ENCODE results near the gene LCE3A. TPM values are rescaled to one million over a fixed set of nuclear protein-coding genes. Genes with fewer than 3 reads are reported as not detected.

The LCE3A gene
- total and polyA plus RNA-seq, 4 donors: not detected

DNA sequence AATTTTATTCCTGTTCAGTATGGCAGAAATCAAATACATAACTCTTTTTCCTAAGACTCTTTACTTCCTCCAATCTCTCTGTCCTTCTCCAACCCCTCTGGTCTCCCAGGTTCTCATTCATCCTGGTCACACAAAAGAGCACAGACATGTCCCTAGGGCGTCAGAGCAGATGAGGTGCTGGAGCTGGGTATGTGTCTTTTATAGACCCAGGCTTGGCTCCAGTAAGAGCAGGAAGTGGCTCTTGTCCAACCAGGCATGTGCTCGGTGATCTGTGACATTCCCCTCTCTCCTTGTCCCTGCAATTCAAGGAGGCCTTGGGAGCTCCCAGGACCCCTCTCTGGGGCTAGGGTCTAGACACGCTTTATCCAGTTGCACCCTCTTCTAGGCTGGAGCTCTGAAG, 22.2 kb upstream of the LCE3A start:
- ATAC-seq (ENCODE audit: low FRiP score): no peak
- WGBS, 2 donors: 36 to 41% methylated on average over 3 of the region's 3 CpGs

DNA sequence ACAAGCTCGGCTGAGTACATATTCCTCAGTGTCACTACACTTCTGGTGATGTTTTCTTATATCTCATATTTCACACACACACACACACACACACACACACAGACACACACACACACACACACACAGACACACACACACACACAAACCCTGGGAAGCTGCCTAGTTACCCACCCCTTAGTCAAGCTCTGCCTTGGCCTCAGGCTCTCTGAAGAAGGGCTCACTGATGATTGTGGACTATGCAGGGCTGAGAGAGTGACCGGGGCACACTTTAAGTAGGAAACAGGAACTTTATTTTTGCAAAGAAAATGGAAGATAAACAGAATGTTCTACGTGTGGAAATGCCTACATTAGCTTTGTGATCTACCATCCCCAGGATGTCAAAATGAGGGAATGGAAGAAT, 21.0 kb upstream of the LCE3A start:
- DNase-seq (no peak), ATAC-seq (ENCODE audit: low FRiP score) (no peak)
- no peak overlapping the region for H3K27ac ChIP-seq (ENCODE audit: low read depth in 1 of 2, low read length in 2 of 2)
- no peaks in the 10 kb centered on the region for H3K27me3 ChIP-seq (ENCODE audit: control insufficient read depth in 1 of 2, insufficient read depth in 2 of 2, low read length in 1 of 2)
- WGBS, 2 donors: 35 to 41% methylated on average over 3 of the region's 3 CpGs
- H3K9me3 ChIP-seq (ENCODE audit: control insufficient read depth, low read length): peaks cover 3% of the 10 kb centered on the region
- no peaks in the 10 kb centered on the region for H3K4me1 ChIP-seq (ENCODE audit: control insufficient read depth in 1 of 2, insufficient read depth in 2 of 2, low read length in 2 of 2)
- no peak overlapping the region for H3K4me3 ChIP-seq (ENCODE audit: low read length in 2 of 2)
- intact Hi-C loops (cut with DNase I): no loop called here
- no peaks in the 10 kb centered on the region for H3K36me3 ChIP-seq (ENCODE audit: control insufficient read depth in 1 of 2, insufficient read depth in 2 of 2, low read length in 1 of 2)

More for the DNA sequence above, 22.2 kb upstream of the LCE3A start:
- Histone ChIP-seq H3K27ac (ENCODE audit: low read depth in 1 of 2, low read length in 2 of 2) (no peak overlapping the region), H3K4me3 (ENCODE audit: low read length in 2 of 2) (no peak overlapping the region), H3K36me3 (ENCODE audit: control insufficient read depth in 1 of 2, insufficient read depth in 2 of 2, low read length in 1 of 2) (no peaks in the 10 kb centered on the region), H3K27me3 (ENCODE audit: control insufficient read depth in 1 of 2, insufficient read depth in 2 of 2, low read length in 1 of 2) (no peaks in the 10 kb centered on the region), H3K4me1 (ENCODE audit: control insufficient read depth in 1 of 2, insufficient read depth in 2 of 2, low read length in 2 of 2) (no peaks in the 10 kb centered on the region), H3K9me3 (ENCODE audit: control insufficient read depth, low read length) (peaks cover 2% of the 10 kb centered on the region)
- intact Hi-C loops (cut with DNase I): no loop called here
- no peak for DNase-seq

DNA sequence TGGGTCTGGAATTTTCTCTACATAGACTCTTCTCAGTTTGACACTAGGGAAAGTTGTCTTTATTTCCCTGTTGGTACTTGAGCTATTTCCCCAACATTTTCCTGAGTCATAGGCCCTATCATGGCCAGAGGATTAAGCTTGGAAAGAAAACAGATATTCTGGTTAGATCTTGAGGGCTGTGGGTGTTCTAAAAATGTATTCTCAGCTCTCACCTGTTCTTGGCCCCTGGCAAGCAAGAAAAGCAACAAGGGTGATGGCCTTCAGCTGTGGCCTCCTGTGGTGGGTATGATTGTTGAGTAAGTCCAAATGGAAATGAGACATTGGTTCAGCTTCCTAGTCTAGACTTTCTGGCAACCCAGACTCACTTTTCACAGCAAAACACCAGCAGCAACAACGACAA, 17.4 kb upstream of the LCE3A start:
- no peak for DNase-seq
- no peaks in the 10 kb centered on the region for H3K36me3 ChIP-seq (ENCODE audit: control insufficient read depth in 1 of 2, insufficient read depth in 2 of 2, low read length in 1 of 2)
- intact Hi-C loops (cut with DNase I): no loop called here
- H3K4me1 ChIP-seq (ENCODE audit: control insufficient read depth in 1 of 2, insufficient read depth in 2 of 2, low read length in 2 of 2): no peaks in the 10 kb centered on the region
- no peak for ATAC-seq (ENCODE audit: low FRiP score)
- H3K27me3 ChIP-seq (ENCODE audit: control insufficient read depth in 1 of 2, insufficient read depth in 2 of 2, low read length in 1 of 2): no peaks in the 10 kb centered on the region
- WGBS, 2 donors: 50 to 61% methylated on average over 1 of the region's 1 CpG
- H3K27ac ChIP-seq (ENCODE audit: low read depth in 1 of 2, low read length in 2 of 2): no peak overlapping the region
- H3K4me3 ChIP-seq (ENCODE audit: low read length in 2 of 2): no peak overlapping the region
- H3K9me3 ChIP-seq (ENCODE audit: control insufficient read depth, low read length): peaks cover 5% of the 10 kb centered on the region

DNA sequence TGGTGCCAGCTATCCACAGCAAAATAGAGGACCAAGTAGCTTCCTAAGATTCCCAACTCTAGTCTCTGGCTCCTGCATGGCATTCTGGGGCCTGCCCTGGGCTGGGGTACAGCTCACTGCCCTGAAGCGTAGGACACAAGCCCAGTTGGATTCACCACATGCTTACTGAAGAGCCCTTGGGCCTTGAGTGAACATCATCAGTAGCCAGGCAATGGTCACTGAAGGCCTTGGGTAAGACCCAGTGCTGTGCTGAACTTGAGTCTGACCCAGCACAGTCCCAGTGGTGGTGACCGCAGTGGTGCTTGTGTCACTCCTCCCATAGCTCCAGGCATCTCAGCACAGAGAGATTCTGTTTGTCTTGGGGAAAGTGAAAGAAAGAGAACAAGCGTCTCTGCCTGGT, 7.7 kb upstream of the LCE3A start:
- H3K27ac ChIP-seq (ENCODE audit: low read depth in 1 of 2, low read length in 2 of 2): no peak overlapping the region
- no peaks in the 10 kb centered on the region for H3K27me3 ChIP-seq (ENCODE audit: control insufficient read depth in 1 of 2, insufficient read depth in 2 of 2, low read length in 1 of 2)
- intact Hi-C loops (cut with DNase I): no loop called here
- 86 to 88% methylated on average over 3 of the region's 3 CpGs for WGBS, 2 donors
- ATAC-seq (ENCODE audit: low FRiP score): no peak
- H3K36me3 ChIP-seq (ENCODE audit: control insufficient read depth in 1 of 2, insufficient read depth in 2 of 2, low read length in 1 of 2): no peaks in the 10 kb centered on the region
- H3K4me3 ChIP-seq (ENCODE audit: low read length in 2 of 2): no peak overlapping the region
- H3K9me3 ChIP-seq (ENCODE audit: control insufficient read depth, low read length): peaks cover 7% of the 10 kb centered on the region
- no peak for DNase-seq
- H3K4me1 ChIP-seq (ENCODE audit: control insufficient read depth in 1 of 2, insufficient read depth in 2 of 2, low read length in 2 of 2): no peaks in the 10 kb centered on the region

DNA sequence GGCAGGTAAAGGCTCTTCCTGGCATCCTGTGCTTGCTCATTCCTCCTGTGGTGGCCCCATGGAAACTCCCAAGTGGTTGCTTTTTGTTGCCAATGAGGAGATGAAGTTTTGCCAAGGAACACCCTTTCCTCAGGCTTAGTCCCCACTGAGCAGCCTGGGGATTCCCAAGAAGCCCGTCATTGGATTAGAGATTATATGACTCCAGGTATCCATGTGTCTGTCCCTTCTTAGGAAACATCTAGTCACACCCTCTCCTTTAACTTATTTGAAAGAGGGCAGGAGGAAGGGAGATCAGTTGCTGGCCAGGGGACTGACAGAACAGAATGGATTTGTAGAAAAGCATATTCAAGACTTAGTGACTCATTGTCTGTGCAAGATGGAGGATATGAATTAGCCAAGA, 3.8 kb upstream of the LCE3A start:
- intact Hi-C loops (cut with DNase I): loop anchor here in 1 of 2 donors (10.0 kb wide), 1 partner anchor 62 kb away; the partner anchor contains the start of gene LCE3E
- 77 to 84% methylated on average over 1 of the region's 1 CpG for WGBS, 2 donors
- no peak overlapping the region for H3K27ac ChIP-seq (ENCODE audit: low read depth in 1 of 2, low read length in 2 of 2)
- no peak overlapping the region for H3K4me3 ChIP-seq (ENCODE audit: low read length in 2 of 2)
- DNase-seq (no peak), ATAC-seq (ENCODE audit: low FRiP score) (no peak)
- H3K9me3 ChIP-seq (ENCODE audit: control insufficient read depth, low read length): peaks cover 9% of the 10 kb centered on the region
- no peaks in the 10 kb centered on the region for H3K36me3 ChIP-seq (ENCODE audit: control insufficient read depth in 1 of 2, insufficient read depth in 2 of 2, low read length in 1 of 2)
- H3K27me3 ChIP-seq (ENCODE audit: control insufficient read depth in 1 of 2, insufficient read depth in 2 of 2, low read length in 1 of 2): no peaks in the 10 kb centered on the region
- H3K4me1 ChIP-seq (ENCODE audit: control insufficient read depth in 1 of 2, insufficient read depth in 2 of 2, low read length in 2 of 2): no peaks in the 10 kb centered on the region

DNA sequence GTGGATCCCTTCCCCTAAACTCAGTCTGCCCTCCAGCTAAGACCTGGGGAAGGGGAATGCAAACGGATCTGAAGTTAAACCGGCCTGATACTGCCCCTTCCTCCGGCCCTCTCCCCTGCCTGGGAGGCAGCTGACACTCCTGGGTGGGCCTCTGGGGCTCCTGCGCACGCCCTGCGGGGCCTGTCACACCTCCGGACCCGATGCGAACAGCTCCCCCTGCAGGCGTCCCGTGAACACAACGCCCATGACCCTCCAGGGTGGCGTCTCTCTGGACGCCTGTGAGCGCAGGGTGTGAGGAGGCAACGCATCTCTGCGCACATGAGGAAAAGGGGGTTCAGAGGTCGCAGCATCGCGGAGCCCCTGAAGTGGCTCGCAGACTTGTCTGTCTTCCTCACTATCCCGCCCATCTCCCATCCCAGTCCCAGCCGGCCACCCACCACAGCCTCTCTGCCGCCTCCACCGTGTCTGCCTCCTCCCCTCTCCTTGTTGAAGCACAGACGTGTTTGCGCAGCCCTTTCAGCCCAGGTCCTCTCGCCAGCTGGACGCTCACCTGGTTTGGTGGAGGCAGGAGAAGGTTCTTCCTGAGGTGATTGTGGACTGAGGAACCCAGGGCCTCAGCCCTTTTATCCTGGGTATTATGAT, 421 bp upstream of the LCE3A start:
- no peak for DNase-seq
- Histone ChIP-seq H3K27ac (ENCODE audit: low read depth in 1 of 2, low read length in 2 of 2) (no peak overlapping the region), H3K4me3 (ENCODE audit: low read length in 2 of 2) (no peak overlapping the region), H3K36me3 (ENCODE audit: control insufficient read depth in 1 of 2, insufficient read depth in 2 of 2, low read length in 1 of 2) (no peaks in the 10 kb centered on the region), H3K27me3 (ENCODE audit: control insufficient read depth in 1 of 2, insufficient read depth in 2 of 2, low read length in 1 of 2) (no peaks in the 10 kb centered on the region), H3K4me1 (ENCODE audit: control insufficient read depth in 1 of 2, insufficient read depth in 2 of 2, low read length in 2 of 2) (no peaks in the 10 kb centered on the region), H3K9me3 (ENCODE audit: control insufficient read depth, low read length) (peaks cover 2% of the 10 kb centered on the region)
- WGBS, 2 donors: 16 to 17% methylated on average over 27 to 29 of the region's 29 CpGs
- ATAC-seq (ENCODE audit: low FRiP score): no peak
- intact Hi-C loops (cut with DNase I): loop anchor here in 1 of 2 donors (10.0 kb wide), 1 partner anchor 59 kb away; the partner anchor contains the start of gene LCE3E

DNA sequence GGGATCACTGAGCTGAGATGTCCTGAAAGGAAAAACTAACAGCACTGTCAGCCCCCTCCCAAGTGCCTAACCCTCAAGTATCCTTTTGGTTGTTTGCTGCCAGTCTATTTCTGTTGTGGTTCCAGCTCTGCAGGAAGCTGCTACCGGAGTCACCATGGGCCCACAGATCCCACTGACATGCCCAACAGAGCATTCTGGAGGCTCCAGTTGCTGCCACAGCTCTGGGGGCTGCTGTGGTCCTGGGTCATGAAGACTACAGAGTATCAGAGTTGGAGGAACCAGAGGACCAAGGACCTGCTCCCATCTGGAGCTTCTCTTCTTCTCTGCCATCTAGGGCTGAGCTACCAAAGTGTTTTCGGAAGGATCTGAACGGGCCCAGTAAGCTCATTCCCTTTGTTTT, 910 bp downstream of the LCE3A start:
- Histone ChIP-seq H3K27me3 (ENCODE audit: control insufficient read depth in 1 of 2, insufficient read depth in 2 of 2, low read length in 1 of 2) (no peaks in the 10 kb centered on the region), H3K4me1 (ENCODE audit: control insufficient read depth in 1 of 2, insufficient read depth in 2 of 2, low read length in 2 of 2) (no peaks in the 10 kb centered on the region), H3K4me3 (ENCODE audit: low read length in 2 of 2) (no peak overlapping the region), H3K36me3 (ENCODE audit: control insufficient read depth in 1 of 2, insufficient read depth in 2 of 2, low read length in 1 of 2) (no peaks in the 10 kb centered on the region), H3K9me3 (ENCODE audit: control insufficient read depth, low read length) (peaks cover 2% of the 10 kb centered on the region), H3K27ac (ENCODE audit: low read depth in 1 of 2, low read length in 2 of 2) (no peak overlapping the region)
- 43 to 82% methylated on average over 3 of the region's 3 CpGs for WGBS, 2 donors
- DNase-seq (no peak), ATAC-seq (ENCODE audit: low FRiP score) (peak; percentile 56)
- intact Hi-C loops (cut with DNase I): loop anchor here in 1 of 2 donors (10.0 kb wide), 1 partner anchor 57 kb away; the partner anchor contains the start of gene LCE3E

DNA sequence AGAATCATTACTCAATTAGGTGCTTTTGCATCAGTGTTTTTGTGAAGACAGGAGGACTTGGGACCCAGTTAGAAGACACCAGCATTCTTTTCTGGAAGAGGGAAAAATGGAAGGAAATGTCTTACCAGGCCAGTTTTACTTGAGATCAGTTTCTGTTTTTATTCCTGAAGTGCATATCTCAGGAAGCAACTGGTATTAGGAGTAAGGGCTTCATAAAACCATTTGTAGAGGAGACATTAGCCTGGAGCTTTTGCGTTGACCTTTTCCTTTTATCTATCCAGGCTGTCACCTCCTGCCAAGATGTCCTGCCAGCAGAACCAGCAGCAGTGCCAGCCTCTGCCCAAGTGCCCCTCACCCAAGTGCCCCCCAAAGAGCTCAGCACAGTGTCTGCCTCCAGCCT, 9.4 kb downstream of the LCE3A start, which contains the start of gene LCE3B:
Gene LCE3B, plus strand, starts transcription at position 301 of the 400 bp plus-strand sequence. Its CDS starts 0 bp downstream, at position 301.
- Histone ChIP-seq H3K27me3 (ENCODE audit: control insufficient read depth in 1 of 2, insufficient read depth in 2 of 2, low read length in 1 of 2) (no peaks in the 10 kb centered on the region), H3K9me3 (ENCODE audit: control insufficient read depth, low read length) (no peaks in the 10 kb centered on the region), H3K27ac (ENCODE audit: low read depth in 1 of 2, low read length in 2 of 2) (no peak within 1 kb of the TSS), H3K4me3 (ENCODE audit: low read length in 2 of 2) (no peak within 1 kb of the TSS), H3K4me1 (ENCODE audit: control insufficient read depth in 1 of 2, insufficient read depth in 2 of 2, low read length in 2 of 2) (no peaks in the 10 kb centered on the region), H3K36me3 (ENCODE audit: control insufficient read depth in 1 of 2, insufficient read depth in 2 of 2, low read length in 1 of 2) (no peaks in the 10 kb centered on the region)
- no peak for ATAC-seq (ENCODE audit: low FRiP score)
- 89% methylated on average over 1 of the region's 1 CpG; no CpG with 5 or more reads in 1 of the 2 donors for WGBS, 2 donors
- intact Hi-C loops (cut with DNase I): no loop called here
- DNase-seq: no peak

DNA sequence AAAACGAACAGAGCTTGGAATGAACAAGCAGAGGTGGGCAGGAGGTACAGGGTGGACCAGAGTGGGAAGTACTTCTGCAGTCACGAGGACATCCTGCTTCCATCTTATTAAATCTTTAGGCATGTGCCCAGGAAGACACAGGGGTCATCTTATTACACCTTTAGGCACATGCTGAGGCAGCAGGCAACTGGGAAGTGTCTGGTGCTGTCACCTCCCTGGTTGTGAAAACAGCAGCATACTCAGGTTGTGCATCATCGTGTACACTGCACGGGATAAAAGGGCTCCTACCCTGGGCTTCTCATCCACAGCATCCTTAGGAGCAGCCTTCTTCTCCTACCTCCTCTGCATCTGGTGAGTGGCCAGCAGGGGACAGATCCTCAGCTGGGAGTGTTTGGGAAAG, 23.0 kb downstream of the LCE3A start, which contains the start of gene LCE3C:
Gene LCE3C, plus strand, starts transcription at position 301 of the 400 bp plus-strand sequence. CDS start 498 bp downstream, outside the sequence.
- WGBS, 2 donors: 63% methylated on average over 4 of the region's 4 CpGs; no CpG with 5 or more reads in 1 of the 2 donors
- no peak within 1 kb of the TSS for H3K27ac ChIP-seq (ENCODE audit: low read depth in 1 of 2, low read length in 2 of 2)
- H3K9me3 ChIP-seq (ENCODE audit: control insufficient read depth, low read length): peaks cover 7% of the 10 kb centered on the region
- no peaks in the 10 kb centered on the region for H3K36me3 ChIP-seq (ENCODE audit: control insufficient read depth in 1 of 2, insufficient read depth in 2 of 2, low read length in 1 of 2)
- no peak within 1 kb of the TSS for H3K4me3 ChIP-seq (ENCODE audit: low read length in 2 of 2)
- intact Hi-C loops (cut with DNase I): no loop called here
- ATAC-seq (ENCODE audit: low FRiP score) (no peak), DNase-seq (no peak)
- H3K4me1 ChIP-seq (ENCODE audit: control insufficient read depth in 1 of 2, insufficient read depth in 2 of 2, low read length in 2 of 2): no peaks in the 10 kb centered on the region
- no peaks in the 10 kb centered on the region for H3K27me3 ChIP-seq (ENCODE audit: control insufficient read depth in 1 of 2, insufficient read depth in 2 of 2, low read length in 1 of 2)
